Neural progenitor cell (in vitro differentiated cells): ENCODE results near the gene PRIMA1. TPM values are rescaled to one million over a fixed set of nuclear protein-coding genes. Genes with fewer than 3 reads are reported as not detected.

ENCODE experiments used
- DNase-seq: peaks from one replicate; pipeline ENCODE4 v3.0.0-alpha.2; 2016; ENCODE audit warnings: low spot score
- H2AFZ ChIP-seq: fragments of 200-600 bp; sonication (generic); replicated peaks from 2 replicates; pipeline ENCODE4 v1.6.1; 2016; ENCODE audit warnings: antibody characterized with exemption
- H3F3A ChIP-seq: fragments of 200-600 bp; sonication (generic); 2 replicates; pipeline ENCODE4 v1.6.1; 2016; ENCODE audit warnings: antibody characterized with exemption, low read depth
- H3K27ac ChIP-seq: fragments of 200-600 bp; sonication (generic); 2 replicates; pipeline ENCODE4 v1.5.1; 2016; ENCODE audit warnings: mild to moderate bottlenecking
- H3K27me3 ChIP-seq: fragments of 200-600 bp; sonication (generic); 2 replicates; pipeline ENCODE4 v1.6.1; 2016; ENCODE audit warnings: mild to moderate bottlenecking, moderate library complexity
- H3K36me3 ChIP-seq: fragments of 200-600 bp; sonication (generic); 2 replicates; pipeline ENCODE4 v1.5.1; 2016
- H3K4me1 ChIP-seq: fragments of 200-600 bp; sonication (generic); 2 replicates; pipeline ENCODE4 v1.6.1; 2016; ENCODE audit warnings: mixed run types
- H3K4me2 ChIP-seq: fragments of 200-600 bp; sonication (generic); 2 replicates; pipeline ENCODE4 v1.6.1; 2016
- H3K4me3 ChIP-seq: fragments of 200-600 bp; sonication (generic); 2 replicates; pipeline ENCODE4 v1.5.1; 2016
- H3K79me2 ChIP-seq: fragments of 200-600 bp; sonication (generic); 2 replicates; pipeline ENCODE4 v1.6.1; 2016; ENCODE audit warnings: low read depth
- H3K9ac ChIP-seq: fragments of 200-600 bp; sonication (generic); 2 replicates; pipeline ENCODE4 v1.6.1; 2016
- H3K9me3 ChIP-seq: fragments of 200-600 bp; sonication (generic); 2 replicates; pipeline ENCODE4 v1.5.1; 2016; ENCODE audit warnings: low read depth
- H4K20me1 ChIP-seq: fragments of 200-600 bp; sonication (generic); 2 replicates; pipeline ENCODE4 v1.6.1; 2016; ENCODE audit warnings: low read depth
- H3K27ac Mint-ChIP-seq: 3 replicates; pipeline ENCODE4 v1.8.0; 2021; ENCODE audit warnings: mixed read lengths
- H3K27me3 Mint-ChIP-seq: 2 replicates; pipeline ENCODE4 v1.8.0; 2022; ENCODE audit warnings: low read depth, mild to moderate bottlenecking, inconsistent platforms, moderate library complexity, mixed read lengths; ENCODE audit not compliant: insufficient read depth
- H3K36me3 Mint-ChIP-seq: 3 replicates; pipeline ENCODE4 v1.8.0; 2021; ENCODE audit warnings: mixed read lengths
- H3K4me1 Mint-ChIP-seq: 3 replicates; pipeline ENCODE4 v1.8.0; 2021; ENCODE audit warnings: mixed read lengths
- H3K4me3 Mint-ChIP-seq: 3 replicates; pipeline ENCODE4 v1.8.0; 2021; ENCODE audit warnings: mild to moderate bottlenecking, moderate library complexity, mixed read lengths
- H3K9me3 Mint-ChIP-seq: 3 replicates; pipeline ENCODE4 v1.8.0; 2020; ENCODE audit warnings: mixed read lengths
- EZH2 ChIP-seq: fragments of 200-600 bp; sonication (generic); IDR thresholded peaks from 2 replicates; pipeline ENCODE4 v1.6.1; 2017; ENCODE audit warnings: antibody characterized with exemption, mild to moderate bottlenecking, moderate library complexity
- EZH2phosphoT487 ChIP-seq: fragments of 200-600 bp; sonication (generic); IDR thresholded peaks from 2 replicates; pipeline ENCODE4 v1.6.1; 2017; ENCODE audit warnings: antibody characterized with exemption
- total RNA-seq: library from RNA; depleted of rRNA; stranded (reverse); fragments of >200 nt; gene quantifications from 2 replicates; pipeline ENCODE4 v1.2.3, GENCODE V29; 2015; ENCODE audit warnings: low replicate concordance
- TF ChIP-seq, protein P1 (sequence below): fragments of 200-600 bp; sonication (generic); IDR thresholded peaks from 2 replicates; pipeline ENCODE4 v1.5.1; 2017; ENCODE audit warnings: antibody characterized with exemption, mild to moderate bottlenecking

The PRIMA1 gene
- total RNA-seq, 1 donor from 2014 or later = 2.8 TPM

DNA sequence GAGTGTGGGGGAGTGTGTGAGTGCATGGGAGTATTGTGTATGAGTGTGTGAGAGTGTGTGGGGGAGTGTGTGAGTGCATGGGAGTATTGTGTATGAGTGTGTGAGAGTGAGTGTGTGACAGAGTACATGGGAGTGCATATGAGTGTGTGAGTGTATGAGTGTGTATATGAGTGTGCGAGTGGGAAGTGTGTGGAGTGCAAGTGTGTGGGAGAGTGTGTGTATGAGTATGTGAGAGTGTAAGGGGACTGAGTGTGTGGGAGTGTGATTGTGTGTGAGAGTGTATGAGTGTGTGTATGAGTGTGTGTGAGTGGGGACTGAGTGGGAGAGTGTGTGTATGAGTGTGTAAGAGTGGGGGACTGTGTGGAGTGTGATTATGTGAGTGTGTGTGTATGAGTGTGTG is 40.7 kb downstream of the PRIMA1 start:
- Histone ChIP-seq H3K27me3 (no peaks in the 10 kb centered on the region), H3F3A (peaks cover 14% of the 10 kb centered on the region), H3K9ac (no peak overlapping the region), H3K36me3 (no peaks in the 10 kb centered on the region), H2AFZ (no peak overlapping the region), H3K27ac (no peak overlapping the region), H3K9me3 (no peaks in the 10 kb centered on the region), H3K79me2 (no peaks in the 10 kb centered on the region), H4K20me1 (no peaks in the 10 kb centered on the region), H3K4me3 (no peak overlapping the region), H3K4me2 (no peak overlapping the region), H3K4me1 (peaks cover 49% of the 10 kb centered on the region)
- Mint-ChIP-seq H3K4me1 (peaks cover 48% of the 10 kb centered on the region), H3K4me3 (no peak overlapping the region), H3K27me3 (peaks cover 4% of the 10 kb centered on the region), H3K27ac (peak overlapping the region; percentile 1), H3K9me3 (no peaks in the 10 kb centered on the region), H3K36me3 (no peaks in the 10 kb centered on the region)
- DNase-seq = no peak
- no peak for TF ChIP-seq EZH2phosphoT487
- TF ChIP-seq, protein P1, sequence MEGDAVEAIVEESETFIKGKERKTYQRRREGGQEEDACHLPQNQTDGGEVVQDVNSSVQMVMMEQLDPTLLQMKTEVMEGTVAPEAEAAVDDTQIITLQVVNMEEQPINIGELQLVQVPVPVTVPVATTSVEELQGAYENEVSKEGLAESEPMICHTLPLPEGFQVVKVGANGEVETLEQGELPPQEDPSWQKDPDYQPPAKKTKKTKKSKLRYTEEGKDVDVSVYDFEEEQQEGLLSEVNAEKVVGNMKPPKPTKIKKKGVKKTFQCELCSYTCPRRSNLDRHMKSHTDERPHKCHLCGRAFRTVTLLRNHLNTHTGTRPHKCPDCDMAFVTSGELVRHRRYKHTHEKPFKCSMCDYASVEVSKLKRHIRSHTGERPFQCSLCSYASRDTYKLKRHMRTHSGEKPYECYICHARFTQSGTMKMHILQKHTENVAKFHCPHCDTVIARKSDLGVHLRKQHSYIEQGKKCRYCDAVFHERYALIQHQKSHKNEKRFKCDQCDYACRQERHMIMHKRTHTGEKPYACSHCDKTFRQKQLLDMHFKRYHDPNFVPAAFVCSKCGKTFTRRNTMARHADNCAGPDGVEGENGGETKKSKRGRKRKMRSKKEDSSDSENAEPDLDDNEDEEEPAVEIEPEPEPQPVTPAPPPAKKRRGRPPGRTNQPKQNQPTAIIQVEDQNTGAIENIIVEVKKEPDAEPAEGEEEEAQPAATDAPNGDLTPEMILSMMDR = no peak
- TF ChIP-seq EZH2 = no peak

DNA sequence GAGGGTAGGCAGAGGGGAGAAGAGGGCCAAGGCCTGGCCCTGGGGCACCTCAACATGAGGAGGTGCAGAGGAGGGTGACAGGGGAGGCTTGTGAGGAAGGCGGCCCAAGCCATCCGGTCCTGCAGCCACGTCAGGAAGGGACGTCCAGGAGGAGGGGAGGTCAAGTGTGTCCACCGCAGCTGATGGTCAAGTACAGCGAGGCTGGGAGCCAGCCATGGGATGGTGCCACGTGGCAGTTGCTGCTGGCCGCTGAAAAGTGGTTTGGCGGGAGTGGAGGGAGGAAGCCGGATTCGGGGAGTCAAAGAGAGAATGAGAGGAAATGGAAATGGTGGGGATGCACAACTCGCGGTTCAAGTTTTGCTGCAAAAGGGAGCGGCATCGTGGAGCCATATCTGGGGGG is 41.2 kb downstream of the PRIMA1 start:
- Histone ChIP-seq H2AFZ (no peak overlapping the region), H3K4me3 (no peak overlapping the region), H3K9me3 (no peaks in the 10 kb centered on the region), H3K4me2 (no peak overlapping the region), H3K4me1 (peaks cover 45% of the 10 kb centered on the region), H3F3A (peaks cover 14% of the 10 kb centered on the region), H3K79me2 (no peaks in the 10 kb centered on the region), H3K27ac (no peak overlapping the region), H3K27me3 (no peaks in the 10 kb centered on the region), H3K9ac (no peak overlapping the region), H4K20me1 (no peaks in the 10 kb centered on the region), H3K36me3 (no peaks in the 10 kb centered on the region)
- no peaks in the 10 kb centered on the region for H3K9me3 Mint-ChIP-seq
- H3K4me3 Mint-ChIP-seq = no peak overlapping the region
- peak overlapping the region; percentile 90 for H3K27ac Mint-ChIP-seq
- DNase-seq = no peak
- peaks cover 3% of the 10 kb centered on the region for H3K27me3 Mint-ChIP-seq
- TF ChIP-seq EZH2phosphoT487 = no peak
- TF ChIP-seq, protein P1 = no peak
- no peak for TF ChIP-seq EZH2
- H3K4me1 Mint-ChIP-seq = peaks cover 48% of the 10 kb centered on the region
- H3K36me3 Mint-ChIP-seq = no peaks in the 10 kb centered on the region

DNA sequence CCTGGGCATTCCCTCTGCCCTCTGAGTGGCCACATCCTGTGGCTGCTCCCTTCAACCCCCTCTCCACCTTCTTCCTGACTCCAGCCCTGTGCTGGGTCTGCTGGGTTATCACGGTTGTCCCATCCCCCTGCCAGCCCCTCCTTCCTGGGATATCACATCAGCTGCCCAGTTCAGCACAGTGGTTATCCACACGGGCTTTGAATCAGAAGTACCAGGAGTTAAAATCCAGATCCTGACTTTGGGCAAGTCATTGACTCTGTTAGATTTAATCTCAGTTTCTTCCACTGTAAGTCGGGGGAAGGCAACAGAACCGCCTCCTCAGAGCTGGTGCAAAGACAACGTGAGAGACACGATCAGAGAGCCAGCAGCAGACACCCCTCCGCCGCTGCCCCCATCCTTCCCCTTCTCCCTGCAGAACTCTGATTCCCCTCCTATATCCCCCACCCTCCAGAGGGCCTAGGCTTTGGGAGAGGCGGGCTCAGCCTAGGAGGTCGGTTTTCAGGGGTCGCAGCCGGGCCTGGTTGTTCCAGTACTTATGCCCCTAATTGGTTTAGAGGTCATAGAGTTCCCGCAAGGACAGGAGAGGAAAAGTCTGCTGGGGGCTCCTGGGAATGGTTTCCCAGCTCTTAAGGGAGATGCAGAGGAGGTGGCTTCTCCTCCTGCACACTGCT is 42.5 kb downstream of the PRIMA1 start:
- Histone ChIP-seq H4K20me1 (no peaks in the 10 kb centered on the region), H3K4me3 (no peak overlapping the region), H3F3A (peaks cover 14% of the 10 kb centered on the region), H3K4me2 (peak overlapping the region; percentile 7), H2AFZ (no peak overlapping the region), H3K4me1 (peaks cover 44% of the 10 kb centered on the region), H3K9ac (no peak overlapping the region), H3K9me3 (no peaks in the 10 kb centered on the region), H3K36me3 (no peaks in the 10 kb centered on the region), H3K27me3 (no peaks in the 10 kb centered on the region), H3K79me2 (no peaks in the 10 kb centered on the region), H3K27ac (peak overlapping the region; percentile 61)
- H3K27me3 Mint-ChIP-seq = peaks cover 6% of the 10 kb centered on the region
- H3K36me3 Mint-ChIP-seq = no peaks in the 10 kb centered on the region
- peak overlapping the region; percentile 91 for H3K27ac Mint-ChIP-seq
- TF ChIP-seq EZH2 (no peak), EZH2phosphoT487 (no peak)
- TF ChIP-seq, protein P1 = no peak
- no peaks in the 10 kb centered on the region for H3K9me3 Mint-ChIP-seq
- DNase-seq = no peak
- peaks cover 45% of the 10 kb centered on the region for H3K4me1 Mint-ChIP-seq
- no peak overlapping the region for H3K4me3 Mint-ChIP-seq
